ENCODE data around the gene BCAM.
"Not testable (repeated sequence)": the region's sequence is repeated elsewhere in the genome, so short reads cannot be mapped to it uniquely, and the experiment has no call there.

Gene BCAM, protein sequence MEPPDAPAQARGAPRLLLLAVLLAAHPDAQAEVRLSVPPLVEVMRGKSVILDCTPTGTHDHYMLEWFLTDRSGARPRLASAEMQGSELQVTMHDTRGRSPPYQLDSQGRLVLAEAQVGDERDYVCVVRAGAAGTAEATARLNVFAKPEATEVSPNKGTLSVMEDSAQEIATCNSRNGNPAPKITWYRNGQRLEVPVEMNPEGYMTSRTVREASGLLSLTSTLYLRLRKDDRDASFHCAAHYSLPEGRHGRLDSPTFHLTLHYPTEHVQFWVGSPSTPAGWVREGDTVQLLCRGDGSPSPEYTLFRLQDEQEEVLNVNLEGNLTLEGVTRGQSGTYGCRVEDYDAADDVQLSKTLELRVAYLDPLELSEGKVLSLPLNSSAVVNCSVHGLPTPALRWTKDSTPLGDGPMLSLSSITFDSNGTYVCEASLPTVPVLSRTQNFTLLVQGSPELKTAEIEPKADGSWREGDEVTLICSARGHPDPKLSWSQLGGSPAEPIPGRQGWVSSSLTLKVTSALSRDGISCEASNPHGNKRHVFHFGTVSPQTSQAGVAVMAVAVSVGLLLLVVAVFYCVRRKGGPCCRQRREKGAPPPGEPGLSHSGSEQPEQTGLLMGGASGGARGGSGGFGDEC

DNA sequence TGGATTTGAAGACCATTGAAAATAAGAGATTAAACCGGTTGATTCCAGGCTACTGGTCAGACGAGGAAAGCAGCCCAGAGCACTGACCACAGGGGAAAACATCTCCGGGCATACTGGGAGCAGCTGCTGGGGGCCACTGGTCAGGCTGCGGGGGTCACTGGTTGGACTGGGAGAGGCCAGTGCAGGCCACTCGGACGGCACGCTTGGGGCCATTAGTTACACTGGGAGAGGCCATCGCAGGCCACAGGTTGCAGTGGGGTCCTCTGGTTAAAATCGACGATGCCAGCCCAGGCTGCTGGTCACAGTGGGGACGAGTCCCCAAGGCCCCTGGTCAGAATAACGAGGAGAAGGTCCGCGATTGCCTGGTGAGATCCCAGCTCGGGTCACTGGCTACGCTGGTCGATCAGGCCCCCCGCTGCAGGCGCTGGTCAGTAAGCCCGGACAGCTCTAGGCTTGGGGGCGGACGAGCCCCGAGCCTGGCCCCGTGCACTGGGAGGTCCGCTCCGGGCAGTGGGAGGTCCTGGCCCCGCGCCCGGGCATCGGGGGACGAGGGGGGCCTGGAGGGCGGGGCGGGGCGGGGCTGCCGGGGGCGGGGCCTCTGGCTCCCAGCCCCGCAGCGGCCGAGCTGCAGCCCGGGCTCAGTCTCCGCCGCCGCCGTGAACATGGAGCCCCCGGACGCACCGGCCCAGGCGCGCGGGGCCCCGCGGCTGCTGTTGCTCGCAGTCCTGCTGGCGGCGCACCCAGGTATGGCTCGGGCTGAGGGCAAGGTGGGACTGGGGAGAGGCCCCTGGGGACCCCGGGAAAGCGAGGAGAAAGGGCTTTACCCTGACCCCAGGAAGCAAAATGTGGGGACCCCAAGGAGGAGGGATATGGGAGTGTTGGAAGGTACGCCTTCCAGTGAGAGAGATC lies at the start of gene BCAM:
TSS of gene BCAM (plus strand) at position 641 of the 909 bp plus-strand sequence. CDS start at position 663, 22 bp downstream.
- no peak for DNase-seq

DNA sequence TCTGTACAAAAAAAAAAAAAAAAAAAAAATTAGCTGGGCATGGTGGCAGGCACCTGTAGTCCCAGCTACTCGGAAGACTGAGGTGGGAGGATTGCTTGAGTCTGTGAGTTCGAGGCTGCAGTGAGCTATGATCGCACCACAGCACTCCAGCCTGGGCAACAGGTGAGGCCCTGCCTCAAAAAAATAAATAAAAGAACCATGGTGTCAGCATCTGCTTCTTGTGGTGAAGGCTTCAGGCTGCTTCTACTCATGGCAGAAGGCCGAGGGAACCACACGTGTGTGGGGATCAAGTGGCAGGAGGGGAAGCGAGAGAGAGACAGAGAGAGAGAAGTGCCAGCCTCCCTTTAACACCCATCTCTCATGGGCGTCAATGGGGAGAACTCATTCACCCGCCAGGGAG lies 46.9 kb upstream of the BCAM start:
- DNase-seq: no peak

DNA sequence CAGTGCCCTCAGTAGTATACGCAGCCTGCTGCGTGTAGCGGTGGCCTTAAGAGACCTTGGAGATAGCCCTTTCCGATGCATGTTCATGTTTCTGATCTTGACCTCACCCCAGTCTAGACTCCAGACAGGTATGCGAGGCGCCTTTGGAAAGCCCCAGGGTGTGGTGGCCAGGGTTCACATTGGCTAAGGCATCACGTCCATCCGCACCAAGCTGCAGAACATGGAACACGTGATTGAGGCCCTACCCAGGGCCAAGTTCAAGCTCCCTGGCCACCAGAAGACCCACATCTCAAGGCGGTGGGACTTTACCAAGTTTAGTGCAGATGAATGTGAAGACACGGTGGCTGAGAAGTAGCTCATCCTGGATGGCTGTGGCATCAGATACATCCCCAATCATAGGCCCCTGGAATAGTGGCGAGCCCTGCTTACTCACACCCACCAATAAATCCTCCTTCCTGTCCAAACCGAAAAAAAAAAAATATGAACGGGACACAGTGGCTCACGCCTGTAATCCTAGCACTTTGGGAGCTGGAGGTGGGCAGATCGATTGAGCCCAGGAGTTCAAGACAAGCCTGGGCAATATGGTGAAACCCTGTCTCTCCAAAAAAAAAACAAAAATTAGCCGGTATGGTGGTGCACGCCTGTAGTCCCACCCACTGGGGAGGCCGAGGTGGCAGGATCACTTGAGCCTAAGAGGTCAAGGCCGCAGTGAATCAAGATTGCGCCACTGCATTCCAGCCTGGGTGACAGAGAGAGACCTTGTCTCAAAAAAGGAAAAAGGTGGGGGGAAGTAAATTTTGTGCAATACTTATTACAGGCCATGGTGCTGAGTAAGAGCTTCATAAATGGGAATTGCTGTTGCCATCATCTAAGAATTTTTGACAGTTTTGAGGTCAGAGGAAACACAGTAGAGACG lies 43.6 kb upstream of the BCAM start:
- DNase-seq: no peak

DNA sequence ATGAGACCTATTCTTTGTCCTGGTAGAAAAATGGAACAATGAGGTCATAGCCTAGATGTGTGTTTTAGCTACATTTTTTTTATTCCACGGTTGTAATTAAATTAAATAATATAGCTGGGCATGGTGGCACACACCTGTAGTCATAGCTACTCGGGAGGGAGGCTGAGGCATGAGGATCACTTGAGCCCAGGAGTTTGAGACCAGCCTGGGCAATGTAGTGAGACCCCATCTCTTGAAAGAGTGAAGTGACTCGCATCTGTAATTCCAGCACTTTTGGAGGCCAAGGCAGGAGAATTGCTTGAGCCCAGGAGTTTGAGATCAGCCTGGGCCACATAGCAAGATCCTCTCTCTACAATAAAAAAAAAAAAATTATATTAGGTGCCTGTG lies 43.0 kb upstream of the BCAM start:
- no peak for DNase-seq

DNA sequence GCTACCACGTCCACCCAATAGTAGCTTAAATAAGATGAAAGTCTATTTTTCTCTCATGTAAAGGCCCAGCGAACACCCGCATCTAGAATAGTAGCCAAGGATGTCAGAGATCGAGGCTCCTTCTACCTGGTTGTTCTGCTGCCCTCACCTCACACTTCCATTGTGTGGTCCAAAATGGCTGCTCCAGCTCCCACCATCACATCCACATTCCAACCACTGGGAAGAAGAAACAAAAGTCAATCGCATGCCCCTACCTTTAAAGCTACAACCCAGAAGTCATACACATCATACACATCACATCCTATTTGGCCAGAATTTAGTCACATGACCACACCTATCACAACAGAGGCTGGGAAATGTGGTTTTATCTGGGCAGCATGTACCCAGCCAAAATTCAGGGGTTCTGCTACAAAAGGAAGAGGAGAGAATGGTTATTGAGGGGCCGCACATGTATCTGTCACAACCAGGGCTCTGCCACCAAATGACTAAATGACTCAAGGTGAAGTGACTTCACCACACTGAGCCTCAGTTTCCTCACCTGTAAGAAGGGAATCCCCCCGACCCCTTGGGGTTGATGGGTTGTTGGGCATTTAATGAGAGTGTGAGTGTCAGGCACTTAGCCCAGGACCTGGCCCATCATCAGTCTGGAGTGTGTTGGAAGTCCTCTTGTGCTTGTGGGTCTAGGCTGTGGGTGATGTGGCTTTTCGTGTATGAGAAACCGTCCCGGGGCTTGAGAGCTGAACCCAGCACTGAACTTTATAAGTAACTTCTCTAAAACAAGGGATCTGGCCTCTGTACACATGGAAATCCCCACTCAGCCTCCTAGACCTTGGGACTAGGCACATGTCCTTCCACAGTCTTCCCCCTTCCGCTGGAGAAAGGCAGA lies 41.4 kb upstream of the BCAM start:
- no peak for DNase-seq

DNA sequence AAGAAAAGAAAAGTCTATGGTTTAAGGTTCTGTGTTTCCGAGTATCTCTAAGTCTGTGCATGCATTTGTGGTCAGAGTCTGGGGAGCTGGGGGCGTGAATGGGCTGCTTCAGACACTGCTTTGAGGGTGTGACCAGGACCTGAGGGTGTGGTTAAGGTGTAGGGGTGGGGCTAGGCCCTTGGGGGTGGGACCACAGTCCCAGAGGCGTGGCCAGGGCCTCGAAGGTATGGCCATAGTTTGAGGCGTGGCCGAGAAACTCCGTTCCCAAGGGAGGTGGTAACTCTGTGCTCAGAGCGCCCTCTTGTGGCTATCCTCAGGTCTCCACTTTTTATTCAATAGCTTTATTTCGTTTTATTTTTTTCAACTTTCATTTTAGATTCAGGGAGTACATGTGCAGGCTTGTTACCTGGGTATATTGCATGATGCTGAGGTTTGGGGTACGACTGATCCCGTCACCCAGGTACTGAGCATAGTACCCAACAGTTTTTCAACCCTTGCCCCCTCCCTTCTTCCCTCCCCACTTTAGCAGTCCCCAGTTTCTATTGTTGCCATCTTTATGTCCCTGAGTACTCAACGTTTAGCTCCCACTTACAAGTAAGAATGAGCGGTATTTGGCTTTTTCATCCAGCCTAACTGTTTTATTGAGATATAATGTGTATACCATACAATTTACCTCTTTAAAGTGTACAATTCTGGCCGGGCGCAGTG lies 38.2 kb upstream of the BCAM start:
- DNase-seq: peak; percentile 98

DNA sequence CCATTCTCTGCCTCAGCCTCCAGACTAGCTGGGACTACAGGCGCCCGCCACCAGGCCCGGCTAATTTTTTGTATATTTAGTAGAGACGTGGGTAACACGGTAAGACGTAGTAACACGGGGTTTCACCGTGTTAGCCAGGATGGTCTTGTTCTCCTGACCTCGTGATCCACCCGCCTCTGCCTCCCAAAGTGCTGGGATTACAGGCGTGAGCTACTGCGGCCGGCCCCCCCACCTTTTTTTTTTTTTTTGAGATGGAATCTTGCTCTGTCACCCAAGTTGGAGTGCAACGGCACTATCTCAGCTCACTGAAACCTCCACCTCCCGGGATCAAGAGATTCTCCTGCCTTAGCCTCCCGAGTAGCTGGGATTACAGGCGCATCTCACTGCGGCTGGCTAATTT lies 36.8 kb upstream of the BCAM start:
- DNase-seq: not testable (repeated sequence)

DNA sequence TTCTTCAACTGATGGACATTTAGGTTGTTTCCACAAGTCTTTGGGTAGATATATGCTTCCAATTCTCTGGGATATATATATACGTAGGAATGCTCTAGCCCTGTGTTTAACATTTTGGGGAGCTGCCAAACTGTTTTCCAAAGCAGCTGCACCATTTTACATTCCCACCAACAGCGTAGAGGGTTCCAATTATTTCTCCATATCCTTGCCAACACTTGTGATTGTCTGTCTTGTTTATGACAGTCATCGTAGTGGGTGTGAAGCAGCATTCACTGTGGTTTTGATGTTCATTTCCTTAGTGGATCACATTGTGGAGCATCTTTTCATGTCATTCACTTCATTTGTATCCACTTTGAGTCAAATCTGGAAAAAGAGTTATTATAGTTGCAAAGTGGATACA lies 35.9 kb upstream of the BCAM start:
- no peak for DNase-seq

DNA sequence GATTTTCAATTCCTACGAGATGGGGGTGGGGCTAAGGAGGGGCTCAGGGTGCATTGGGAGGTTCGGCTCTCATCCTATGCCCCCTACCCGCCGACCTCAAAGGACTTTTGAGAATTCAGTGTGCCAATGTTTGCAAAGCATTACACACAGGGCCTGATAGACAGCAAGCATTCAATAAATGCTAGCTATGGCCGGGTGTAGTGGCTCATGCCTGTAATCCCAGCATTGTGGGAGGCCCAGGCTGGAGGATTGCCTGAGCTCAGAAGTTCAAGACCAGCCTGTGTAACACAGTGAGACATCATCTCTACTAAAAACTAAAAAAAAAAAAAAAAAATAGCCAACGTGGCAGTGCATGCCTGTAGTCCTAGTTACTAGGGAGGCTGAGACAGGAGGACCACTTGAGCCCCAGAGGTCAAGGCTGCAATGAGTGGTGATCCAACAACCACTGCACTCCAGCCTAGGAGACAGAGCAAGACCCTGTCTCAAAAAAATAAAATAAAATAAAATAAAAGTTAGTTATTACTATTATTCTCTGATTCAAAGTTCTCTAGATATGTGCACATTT lies 33.1 kb upstream of the BCAM start:
- no peak for DNase-seq

DNA sequence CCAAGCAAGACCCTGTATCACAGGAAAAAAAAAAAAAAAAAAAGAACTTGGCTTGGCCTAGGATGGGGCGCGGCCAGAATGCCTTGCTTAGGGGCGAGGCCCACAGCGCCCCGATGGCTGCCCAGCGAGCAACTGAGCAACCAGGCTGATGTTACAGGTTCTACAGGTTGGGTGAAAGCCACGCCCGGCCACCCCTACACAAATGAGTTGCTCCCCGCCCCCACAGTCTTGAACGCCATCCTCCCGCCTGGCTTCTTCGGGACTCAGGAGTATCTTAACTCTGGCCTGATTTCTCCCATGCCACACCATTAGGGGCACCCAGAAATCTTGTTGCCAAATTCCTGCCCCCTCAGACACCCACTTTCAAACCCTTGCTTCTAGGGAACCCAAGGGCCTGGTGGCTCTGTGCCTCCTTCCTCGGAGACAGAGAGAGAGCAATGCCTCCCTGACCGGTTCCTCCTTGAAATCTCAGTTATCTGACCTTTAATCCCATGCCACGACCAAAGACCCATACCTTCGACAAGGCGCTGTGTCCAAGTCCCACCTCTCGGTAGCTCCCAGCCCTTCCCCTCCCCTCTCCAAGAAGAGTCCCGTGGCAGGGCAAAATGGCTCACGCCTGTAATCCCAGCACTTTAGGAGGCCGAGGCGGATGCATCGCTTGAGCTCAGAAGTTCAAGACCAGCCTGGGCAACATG lies 32.4 kb upstream of the BCAM start:
- no peak for DNase-seq

DNA sequence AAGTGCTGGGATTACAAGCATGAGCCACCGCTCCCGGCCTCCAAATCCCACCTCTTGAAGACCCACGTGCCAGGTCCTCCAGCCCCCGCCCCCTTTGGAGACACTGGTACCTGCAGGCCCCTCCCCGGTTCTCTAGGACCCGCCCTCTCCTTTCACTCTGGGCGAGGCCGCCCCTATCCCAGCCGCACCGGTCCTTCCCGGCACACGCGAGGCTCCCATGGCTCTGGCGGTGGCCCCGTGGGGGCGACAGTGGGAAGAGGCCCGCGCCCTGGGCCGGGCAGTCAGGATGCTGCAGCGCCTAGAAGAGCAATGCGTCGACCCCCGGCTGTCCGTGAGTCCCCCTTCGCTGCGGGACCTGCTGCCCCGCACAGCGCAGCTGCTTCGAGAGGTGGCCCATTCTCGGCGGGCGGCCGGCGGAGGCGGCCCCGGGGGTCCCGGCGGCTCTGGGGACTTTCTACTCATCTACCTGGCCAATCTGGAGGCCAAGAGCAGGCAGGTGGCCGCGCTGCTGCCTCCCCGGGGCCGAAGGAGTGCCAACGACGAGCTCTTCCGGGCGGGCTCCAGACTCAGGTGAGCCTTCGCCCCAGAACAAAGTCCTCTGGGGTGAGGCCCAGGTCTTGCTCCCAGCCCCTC lies 31.1 kb upstream of the BCAM start, which contains the start of gene CBLC:
TSS of gene CBLC (plus strand) at position 176 of the 633 bp plus-strand sequence. CDS start at position 218, 42 bp downstream.
- DNase-seq: no peak

DNA sequence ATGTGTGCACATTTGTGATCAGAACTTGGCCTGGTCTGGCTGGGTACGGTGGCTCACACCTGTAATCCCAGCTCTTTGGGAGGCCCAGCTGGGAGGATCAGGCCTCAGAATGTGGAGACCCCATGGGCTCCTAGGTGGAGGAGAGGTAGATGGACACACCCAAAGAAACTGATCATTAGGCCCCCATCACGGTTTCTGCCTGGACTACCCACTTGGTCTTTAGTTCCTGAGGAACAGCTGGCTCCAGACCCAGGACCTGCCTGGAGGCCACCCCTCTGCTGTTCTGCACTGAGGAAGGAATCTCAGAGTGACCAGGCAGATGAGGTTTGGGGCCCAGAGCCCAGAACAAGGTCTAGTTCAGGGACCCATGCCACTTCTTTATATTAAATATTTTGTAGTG lies 29.8 kb upstream of the BCAM start:
- no peak for DNase-seq

DNA sequence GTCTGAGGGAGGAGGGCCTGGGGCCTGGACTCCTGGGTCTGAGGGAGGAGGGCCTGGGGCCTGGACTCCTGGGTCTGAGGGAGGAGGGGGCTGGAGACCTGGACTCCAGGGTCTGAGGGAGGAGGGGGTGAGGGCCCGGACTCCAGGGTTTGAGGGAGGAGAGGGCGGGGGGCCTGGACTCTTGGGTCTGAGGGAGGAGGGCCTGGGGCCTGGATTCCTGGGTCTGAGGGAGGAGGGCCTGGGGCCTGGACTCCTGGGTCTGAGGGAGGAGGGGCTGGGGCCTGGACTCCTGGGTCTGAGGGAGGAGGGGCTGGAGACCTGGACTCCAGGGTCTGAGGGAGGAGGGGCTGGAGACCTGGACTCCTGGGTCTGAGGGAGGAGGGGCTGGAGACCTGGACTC lies 27.2 kb upstream of the BCAM start:
- not testable (repeated sequence) for DNase-seq

DNA sequence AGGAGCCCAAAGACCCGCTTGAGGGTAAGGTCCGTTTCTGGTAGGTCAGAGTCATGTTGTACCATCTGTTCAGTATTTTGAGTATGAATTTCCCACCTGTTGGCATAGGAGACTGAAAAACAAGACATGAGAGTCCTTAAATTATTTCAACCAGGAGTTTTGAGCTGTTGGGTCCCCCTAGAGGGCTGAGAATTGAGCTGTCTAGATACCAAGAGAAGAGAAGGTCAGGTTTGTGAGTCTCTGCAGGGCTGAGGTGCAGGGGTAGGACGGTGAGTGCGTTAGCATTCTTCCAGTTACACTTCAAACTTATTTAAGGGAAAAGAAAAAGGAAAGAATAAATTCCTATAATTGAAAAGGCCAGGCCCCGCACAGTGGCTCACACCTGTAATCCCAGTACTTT lies 26.2 kb upstream of the BCAM start:
- no peak for DNase-seq

DNA sequence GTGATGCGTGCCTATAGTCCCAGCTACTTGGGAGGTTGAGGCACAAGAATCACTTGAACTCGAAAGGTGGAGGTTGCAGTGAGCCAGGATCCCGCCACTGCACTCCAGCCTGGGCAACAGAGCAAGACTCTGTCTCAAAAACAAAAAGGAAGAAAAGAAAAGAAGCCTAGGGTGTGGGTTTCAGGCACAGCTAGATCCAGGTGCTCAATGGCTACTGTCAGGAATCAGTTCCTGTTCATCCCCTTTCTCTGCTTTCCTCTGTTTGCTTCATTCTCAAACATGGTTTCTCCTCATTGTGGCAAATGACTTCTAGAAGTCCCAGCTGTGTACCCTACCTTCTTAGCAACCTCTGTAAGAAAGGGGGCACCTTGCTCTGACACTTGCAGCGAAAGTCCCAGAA lies 25.4 kb upstream of the BCAM start:
- no peak for DNase-seq

DNA sequence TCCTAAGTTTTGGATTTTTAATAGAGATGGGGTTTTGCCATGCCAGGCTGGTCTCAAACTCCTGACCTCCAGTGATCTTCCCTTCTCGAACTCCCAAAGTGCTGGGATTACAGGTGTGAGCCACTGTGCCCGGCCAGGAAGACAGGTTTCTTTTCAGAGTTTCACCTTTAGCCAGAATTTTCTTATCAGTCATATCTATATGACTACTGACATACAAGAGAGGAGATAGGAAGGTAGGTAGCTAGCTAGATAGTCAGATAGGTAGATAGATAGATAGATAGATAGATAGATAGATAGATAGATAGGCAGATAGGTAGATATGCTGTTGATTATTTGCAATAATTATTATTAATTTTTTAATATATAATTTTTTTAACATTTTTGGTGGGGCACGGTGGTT lies 23.6 kb upstream of the BCAM start:
- no peak for DNase-seq

DNA sequence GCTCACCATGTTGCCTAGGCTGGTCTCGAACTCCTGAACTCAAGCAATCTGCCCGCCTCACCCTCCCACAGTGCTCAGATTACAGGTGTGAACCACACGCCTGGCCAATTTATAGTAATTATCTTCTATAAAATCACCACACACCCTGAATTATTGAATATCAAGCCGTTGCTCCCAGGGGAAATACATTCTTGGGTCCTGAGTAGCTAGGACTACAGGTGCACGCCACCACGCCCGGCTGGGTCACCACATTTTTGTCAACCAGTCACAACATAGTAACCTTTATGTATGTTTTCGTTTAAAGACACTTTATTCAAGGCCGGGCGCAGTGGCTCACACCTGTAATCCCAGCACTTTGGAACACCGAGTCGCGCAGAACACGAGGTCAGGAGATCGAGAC lies 22.9 kb upstream of the BCAM start:
- no peak for DNase-seq

DNA sequence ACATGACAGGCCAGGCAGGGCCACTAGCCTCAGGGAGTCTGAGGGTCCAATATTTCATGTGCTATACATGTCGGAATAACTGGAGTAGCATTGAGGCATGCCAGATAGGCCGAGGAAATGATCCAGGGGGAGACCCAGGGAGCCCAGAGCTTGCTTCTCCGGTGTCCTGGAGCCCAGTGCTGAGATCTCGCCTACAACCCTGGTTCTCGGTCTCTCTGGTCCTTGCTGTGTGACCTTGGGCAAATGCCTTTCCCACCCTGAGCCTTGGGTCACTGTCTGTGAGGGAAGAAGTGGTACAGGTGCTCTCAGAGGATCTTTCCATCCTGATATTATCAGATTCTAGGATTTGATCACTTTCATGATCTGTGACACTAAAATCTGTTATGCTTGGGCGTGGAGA lies 19.9 kb upstream of the BCAM start:
- DNase-seq: no peak

DNA sequence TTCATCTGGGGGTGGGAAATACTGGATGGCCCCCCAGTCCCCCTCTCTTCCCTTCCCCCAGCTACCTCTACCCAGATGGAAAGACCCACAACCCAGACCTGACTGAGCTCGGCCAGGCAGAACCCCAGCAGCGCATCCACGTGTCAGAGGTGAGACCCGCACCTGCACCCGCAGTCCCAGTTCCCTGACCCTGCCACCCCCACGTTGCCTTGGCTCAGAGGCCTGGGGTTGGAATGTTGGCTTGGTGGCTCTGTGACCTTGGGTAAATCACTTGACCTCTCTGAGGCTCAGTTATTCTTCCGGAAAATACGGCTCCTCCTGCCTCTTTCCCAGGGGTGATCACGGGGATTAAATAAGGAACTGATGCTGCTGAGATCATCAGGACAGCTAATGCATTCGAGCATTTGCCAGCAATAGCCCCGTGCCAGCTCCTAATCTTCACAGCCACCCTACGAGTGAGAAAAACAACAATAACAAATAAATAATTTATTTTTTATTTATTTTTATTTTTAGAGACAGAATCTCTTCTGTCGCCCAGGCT lies 18.9 kb upstream of the BCAM start:
- no peak for DNase-seq

Data from CD4-positive, alpha-beta T cell treated with Interleukin-4 for 4 hours (primary cell).